GM08714 (cell line): ENCODE measurements around the gene ALOX5.

Experiments
- H3K4me3 ChIP-seq: fragments of 200-500 bp; sonication (Bioruptor generic); 2 replicates; pipeline ENCODE4 v1.5.1; 2014; ENCODE audit warnings: mild to moderate bottlenecking, low read length, inconsistent platforms
- ZNF274 ChIP-seq: IDR thresholded peaks from 2 replicates; pipeline ENCODE4 v1.6.1; 2012; ENCODE audit warnings: mild to moderate bottlenecking, low read depth, low read length

Gene ALOX5

DNA sequence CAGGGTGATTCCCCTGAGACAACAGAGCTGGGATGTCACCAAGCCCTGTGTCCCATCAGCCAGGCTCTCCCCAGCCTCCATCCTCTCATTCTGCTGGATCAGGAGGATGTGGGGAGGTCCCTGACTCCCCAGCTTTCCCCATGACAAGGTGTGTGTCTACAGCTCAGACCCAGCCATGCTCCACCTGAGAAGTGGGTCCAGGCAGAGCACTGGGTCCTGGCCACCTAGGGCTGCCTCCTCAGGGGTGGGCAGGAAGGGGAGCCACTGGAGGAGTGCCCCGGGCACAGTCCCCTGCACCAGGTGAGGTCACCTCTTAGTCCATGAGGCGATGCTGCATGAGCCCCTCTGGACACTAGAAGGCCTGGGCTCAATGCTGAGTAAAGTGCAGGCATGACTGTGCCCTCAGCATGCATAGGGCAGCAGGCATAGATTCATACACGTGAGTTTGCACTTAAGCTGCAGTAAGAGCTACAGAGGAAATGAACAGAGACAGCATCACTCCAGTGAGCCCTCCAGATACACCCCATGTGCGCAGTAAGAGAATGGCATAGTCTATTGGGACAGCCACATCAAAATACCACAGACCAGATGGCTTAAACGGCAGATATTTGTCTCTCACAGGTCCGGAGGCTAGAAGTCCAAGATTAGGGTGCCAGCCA lies 48.3 kb downstream of the ALOX5 start:
- H3K4me3 ChIP-seq, result no peak overlapping the region
- TF ChIP-seq ZNF274, result no peak

DNA sequence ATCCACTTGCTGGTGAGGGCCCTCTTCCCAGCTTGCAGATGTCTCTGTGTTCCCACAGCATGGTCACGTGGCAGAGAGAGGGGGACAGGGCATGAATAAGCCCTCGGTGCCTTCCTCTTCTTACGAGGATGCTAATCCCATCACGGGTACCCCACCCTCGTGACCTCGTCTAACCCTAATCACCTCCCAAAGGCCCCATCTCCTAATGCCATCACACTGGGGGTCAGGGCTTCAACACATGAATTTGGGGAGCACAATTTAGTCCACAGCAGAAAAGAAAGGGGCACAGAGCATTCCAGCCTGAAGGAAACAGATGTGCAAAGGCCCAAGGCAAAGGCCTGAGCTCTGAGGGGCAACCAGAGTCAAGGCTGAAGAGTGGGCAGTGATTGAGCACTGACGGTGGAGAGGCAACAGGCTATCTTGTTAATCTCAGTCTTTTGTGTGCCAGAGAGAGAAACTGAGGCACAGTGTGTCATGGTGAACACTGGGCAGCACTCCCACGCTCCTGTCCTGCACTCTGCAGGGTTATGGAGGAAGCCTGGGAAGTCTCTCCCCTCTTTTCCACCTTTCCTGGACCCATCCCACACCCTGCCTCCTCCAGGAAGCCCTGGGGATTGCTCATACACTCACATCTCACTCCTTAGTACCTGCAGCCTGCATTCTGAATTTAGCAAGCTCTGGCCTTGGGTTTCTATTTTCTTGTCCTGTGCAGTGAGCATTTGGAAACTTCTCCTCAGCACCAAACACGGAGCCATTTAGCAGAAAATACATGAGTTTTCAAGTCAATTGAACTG lies 49.0 kb downstream of the ALOX5 start:
- TF ChIP-seq ZNF274, result no peak
- H3K4me3 ChIP-seq, result no peak overlapping the region

GRCh38 chr10:45423976-45424499 lies 50.0 kb downstream of the ALOX5 start:
- no peak overlapping the region for H3K4me3 ChIP-seq
- no peak for TF ChIP-seq ZNF274

GRCh38 chr10:45424668-45425404 lies 50.8 kb downstream of the ALOX5 start:
- no peak overlapping the region for H3K4me3 ChIP-seq
- TF ChIP-seq ZNF274, result no peak

GRCh38 chr10:45425621-45426563 lies 51.9 kb downstream of the ALOX5 start:
- no peak for TF ChIP-seq ZNF274
- no peak overlapping the region for H3K4me3 ChIP-seq

DNA sequence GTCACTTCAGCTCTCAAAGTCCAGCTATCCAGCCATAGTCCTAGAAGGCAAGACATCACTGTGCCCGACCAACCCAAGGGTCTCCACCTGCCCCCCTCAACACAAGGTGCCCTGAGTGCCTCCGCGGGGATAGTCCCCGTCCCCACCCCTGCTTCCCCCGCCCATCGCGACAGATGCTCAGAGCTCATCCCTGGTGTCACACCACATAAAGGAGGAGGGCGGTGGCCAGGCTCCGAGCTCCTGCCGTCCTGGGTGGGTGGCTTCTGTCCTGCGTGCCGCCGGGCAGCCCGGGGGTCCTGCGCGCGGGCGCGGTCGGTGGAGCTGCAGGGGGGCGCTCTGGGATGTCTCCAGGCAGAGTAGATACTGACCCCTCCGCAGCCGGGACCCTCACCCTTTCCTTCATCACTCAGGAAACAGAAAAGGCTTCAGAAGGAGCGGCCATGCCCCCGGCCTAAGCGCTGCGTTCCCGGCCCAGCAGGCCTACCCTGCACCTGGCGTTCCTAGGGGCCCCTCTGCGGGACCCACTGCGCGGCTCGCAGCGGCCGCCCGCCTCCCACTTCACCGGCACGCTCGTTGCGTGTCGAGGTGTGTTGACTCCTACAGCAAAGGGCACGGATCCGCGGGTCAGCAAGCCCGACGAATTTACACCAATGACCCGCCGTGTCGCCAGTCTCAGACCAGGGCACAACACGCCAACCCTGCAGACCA lies 53.4 kb downstream of the ALOX5 start:
- H3K4me3 ChIP-seq, result no peak overlapping the region
- no peak for TF ChIP-seq ZNF274

DNA sequence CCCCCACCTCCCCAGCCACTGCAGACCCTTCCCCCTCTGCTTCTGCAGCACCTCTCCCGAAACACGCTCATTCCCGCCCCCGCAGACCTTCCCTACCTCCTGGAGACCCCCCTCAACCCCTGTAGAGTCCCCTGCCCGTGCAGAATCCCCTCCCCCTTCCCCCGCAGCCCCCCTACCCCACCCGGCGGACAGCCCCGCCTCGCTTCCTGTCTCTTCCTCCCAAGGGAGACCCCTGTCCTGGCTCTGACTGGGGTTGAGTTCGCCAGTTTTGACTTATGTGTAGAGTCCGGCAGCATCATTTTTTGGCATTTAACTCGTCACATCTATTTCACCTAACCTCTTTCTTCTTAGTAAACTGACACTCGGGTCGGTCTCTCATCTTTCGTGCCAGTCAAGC lies 54.0 kb downstream of the ALOX5 start:
- no peak for TF ChIP-seq ZNF274
- H3K4me3 ChIP-seq, result no peak overlapping the region

GRCh38 chr10:45428611-45429510 lies 54.8 kb downstream of the ALOX5 start:
- no peak overlapping the region for H3K4me3 ChIP-seq
- TF ChIP-seq ZNF274, result no peak

GRCh38 chr10:45429790-45430189 lies 55.8 kb downstream of the ALOX5 start:
- no peak overlapping the region for H3K4me3 ChIP-seq
- no peak for TF ChIP-seq ZNF274

GRCh38 chr10:45432113-45432512 lies 58.1 kb downstream of the ALOX5 start:
- TF ChIP-seq ZNF274, result no peak

DNA sequence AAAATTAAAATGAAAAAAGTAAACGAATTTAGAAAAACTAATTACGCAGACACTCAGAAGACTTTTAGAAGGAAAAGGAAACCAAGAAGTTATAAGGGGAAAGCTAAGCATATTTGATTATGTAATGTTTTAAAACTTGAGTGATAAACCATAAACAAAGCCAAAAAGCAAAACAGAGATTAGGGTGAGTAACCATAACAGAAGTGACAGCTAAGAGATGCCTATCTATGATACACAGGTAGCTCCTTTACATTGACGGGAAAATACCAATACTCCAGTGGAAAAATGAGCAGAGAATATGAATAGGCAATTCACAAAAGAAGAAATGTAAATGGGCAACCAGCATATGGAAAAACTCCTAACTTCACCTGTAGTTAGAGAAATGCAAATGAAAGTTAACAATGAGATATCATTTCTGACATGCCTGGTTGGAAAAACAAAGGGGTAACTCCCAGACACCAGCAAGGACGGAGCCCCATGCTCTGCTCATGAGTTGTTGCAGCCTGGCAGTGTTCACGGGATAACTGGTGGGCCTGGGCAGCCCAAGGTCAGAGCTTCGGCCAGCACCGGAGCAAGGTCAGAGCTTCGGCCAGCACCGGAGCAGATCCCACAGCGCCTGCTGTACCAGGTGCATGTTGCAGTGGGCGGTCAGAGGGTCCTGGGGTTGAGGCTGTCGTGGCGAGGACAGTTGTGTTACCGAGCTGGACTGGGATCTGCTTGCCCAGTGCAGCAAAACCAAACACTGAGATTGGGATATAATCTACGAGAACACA lies 58.9 kb downstream of the ALOX5 start:
- H3K4me3 ChIP-seq, result no peak overlapping the region
- TF ChIP-seq ZNF274, result no peak

More at GRCh38 chr10:45432113-45432512, 58.1 kb downstream of the ALOX5 start:
- no peak overlapping the region for H3K4me3 ChIP-seq
